GM10847 (cell line): Measurements from ENCODE around the gene DECR2.

Experiments
- POLR2A ChIP-seq: IDR thresholded peaks from 2 replicates; pipeline ENCODE4 v1.6.1; 2011; ENCODE audit not compliant: insufficient read length; ENCODE audit errors: extremely low read depth

Gene DECR2

GRCh38 chr16:404971-405486 is 3.3 kb downstream of the DECR2 start:
- no peak for TF ChIP-seq POLR2A

GRCh38 chr16:405548-406506 is 4.1 kb downstream of the DECR2 start:
- TF ChIP-seq POLR2A, result no peak

GRCh38 chr16:407253-407652 is 5.6 kb downstream of the DECR2 start:
- no peak for TF ChIP-seq POLR2A

GRCh38 chr16:410516-411178 is 9.0 kb downstream of the DECR2 start:
- no peak for TF ChIP-seq POLR2A

- TF ChIP-seq POLR2A, result no peak
These were observed 10.0 kb downstream of the DECR2 start for GRCh38 chr16:411576-412265.

GRCh38 chr16:414395-415169 is 12.9 kb downstream of the DECR2 start:
- no peak for TF ChIP-seq POLR2A

GRCh38 chr16:424033-424622 is 22.4 kb downstream of the DECR2 start:
- TF ChIP-seq POLR2A, result no peak

GRCh38 chr16:424623-425081 is 23.0 kb downstream of the DECR2 start:
- no peak for TF ChIP-seq POLR2A

- TF ChIP-seq POLR2A, result peak; percentile 62
These were observed 23.5 kb downstream of the DECR2 start, which contains the start of gene RAB11FIP3 for GRCh38 chr16:425082-425718. RAB11FIP3 (plus strand) TSS chr16:425649; CDS start chr16:426007, 358 bp downstream.

- TF ChIP-seq POLR2A, result no peak
These were observed 24.0 kb downstream of the DECR2 start for GRCh38 chr16:425740-426114.

- TF ChIP-seq POLR2A, result no peak
These were observed 24.6 kb downstream of the DECR2 start for GRCh38 chr16:426115-426905.

- no peak for TF ChIP-seq POLR2A
These were observed 25.2 kb downstream of the DECR2 start for GRCh38 chr16:426906-427249.

- TF ChIP-seq POLR2A, result no peak
These were observed 25.6 kb downstream of the DECR2 start for GRCh38 chr16:427250-427649.
